GM18858 (cell line): ENCODE results near the gene STIM1.
"Not testable (repeated sequence)": the region's sequence is repeated elsewhere in the genome, so short reads cannot be mapped to it uniquely, and the experiment has no call there.

ENCODE experiments used
- ATAC-seq: cut with Tn5 transposase; IDR thresholded peaks from one replicate; pipeline ENCODE4 v1.9.1; 2021; ENCODE audit not compliant: unreplicated experiment

The STIM1 gene

DNA sequence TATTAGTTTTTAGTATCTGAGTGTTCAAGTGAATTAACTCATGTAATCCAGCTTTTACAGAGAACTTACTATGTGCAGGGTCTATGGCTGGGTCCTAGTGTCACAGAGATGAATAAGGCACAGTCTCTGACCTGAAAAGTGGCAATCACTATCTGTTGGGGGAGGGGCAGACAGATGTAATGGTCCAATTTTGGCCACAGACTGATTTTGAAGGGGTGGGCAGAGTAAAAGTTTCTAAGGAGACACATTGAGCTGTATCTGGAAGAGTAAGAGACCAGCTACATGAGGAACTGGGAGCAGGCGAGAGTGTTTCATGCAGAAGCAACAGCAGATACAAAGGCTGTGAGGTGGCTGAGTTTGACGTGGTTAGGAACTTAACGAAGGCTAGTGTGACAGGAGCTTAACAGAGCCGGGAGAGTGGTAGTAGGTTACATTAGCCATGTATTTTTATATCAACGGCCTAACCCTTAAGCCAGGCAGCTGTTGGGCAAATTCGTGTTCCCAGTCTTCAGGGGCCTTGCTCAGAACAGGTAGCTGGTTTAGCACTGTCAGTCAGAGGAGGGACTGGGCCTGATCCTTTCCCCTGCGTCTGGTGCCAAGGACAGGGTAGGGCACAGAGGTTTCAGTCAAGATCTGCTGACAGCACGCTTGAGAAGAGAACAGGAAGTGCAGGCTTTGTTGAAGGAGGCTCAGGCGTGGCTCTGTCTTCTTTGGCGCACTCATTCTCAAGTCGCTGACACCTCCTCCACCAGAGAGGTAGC is 1.4 kb upstream of the STIM1 start:
- ATAC-seq = peak; percentile 35

DNA sequence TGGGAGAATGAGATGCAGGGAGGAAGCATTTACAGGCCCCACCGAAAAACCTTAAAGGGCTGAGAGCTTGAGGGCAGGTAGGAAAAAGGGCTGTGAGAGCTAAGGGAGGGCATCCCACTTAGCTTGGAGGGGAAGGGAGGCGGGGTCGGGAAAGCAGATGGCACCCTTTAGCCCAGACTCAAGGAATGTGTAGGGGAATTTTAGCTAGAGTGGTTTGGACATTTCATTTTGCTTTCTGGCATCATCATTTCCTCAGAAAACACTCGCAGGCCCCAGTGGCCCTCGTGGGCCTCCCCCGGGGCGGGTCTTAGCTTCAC is 846 bp upstream of the STIM1 start:
- no peak for ATAC-seq

DNA sequence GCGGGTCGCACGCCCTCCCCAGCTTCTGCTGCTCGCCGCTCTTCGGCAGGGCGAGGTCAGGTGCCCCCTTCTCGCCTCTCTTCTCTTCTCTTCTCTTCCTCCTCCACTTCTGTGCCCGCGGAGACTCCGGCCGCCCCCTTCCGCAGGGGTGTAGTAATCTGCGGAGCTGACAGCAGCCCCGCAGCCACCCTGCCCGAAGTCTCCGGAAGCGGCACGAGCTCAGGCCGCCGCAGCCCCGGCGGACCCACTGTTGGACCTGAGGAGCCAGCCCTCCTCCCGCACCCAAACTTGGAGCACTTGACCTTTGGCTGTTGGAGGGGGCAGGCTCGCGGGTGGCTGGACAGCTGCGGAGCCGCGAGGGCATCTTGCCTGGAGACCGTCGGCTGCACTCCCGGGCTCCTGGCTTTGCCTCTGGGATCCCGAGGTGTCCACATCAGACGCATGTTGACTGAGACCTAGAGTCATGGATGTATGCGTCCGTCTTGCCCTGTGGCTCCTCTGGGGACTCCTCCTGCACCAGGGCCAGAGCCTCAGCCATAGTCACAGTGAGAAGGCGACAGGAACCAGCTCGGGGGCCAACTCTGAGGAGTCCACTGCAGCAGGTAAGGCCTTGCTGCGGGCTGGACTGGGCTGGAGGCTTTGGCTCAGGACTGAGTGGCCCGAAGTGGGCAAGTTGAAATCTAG is 486 bp downstream of the STIM1 start:
- peak; percentile 3 for ATAC-seq

DNA sequence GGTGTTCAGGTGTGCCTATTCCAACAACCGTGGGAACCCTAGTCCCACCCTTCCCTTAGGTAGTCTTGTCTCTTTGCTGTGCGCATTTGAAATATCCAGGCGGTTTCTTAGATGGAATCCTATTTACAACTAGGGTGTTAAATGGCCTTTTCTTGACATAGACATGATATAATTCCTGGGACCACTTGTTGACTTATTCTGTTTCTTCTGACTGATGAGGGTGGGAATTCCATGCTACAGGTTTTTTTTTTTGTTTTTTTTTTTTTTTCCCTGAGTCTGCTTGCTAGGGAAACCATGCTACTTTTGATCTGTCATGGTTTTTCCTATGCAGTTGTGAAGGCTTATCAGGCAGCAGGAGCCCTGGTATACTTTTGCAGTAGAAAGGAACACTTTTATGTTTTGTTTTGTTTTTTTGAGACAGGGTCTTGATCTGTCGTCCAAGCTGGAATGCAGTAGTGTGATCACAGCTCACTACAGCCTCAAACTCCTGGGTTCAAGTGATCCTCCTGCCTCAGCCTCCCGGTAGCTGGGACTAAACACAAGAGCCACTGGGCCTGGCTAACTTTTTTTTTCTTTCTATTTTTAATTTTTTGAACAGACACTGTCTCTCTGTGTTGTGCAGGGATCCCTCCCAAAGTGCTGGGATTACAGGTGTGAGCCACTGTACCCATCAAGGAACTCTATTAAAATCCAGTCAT is 1.5 kb downstream of the STIM1 start:
- no peak for ATAC-seq

DNA sequence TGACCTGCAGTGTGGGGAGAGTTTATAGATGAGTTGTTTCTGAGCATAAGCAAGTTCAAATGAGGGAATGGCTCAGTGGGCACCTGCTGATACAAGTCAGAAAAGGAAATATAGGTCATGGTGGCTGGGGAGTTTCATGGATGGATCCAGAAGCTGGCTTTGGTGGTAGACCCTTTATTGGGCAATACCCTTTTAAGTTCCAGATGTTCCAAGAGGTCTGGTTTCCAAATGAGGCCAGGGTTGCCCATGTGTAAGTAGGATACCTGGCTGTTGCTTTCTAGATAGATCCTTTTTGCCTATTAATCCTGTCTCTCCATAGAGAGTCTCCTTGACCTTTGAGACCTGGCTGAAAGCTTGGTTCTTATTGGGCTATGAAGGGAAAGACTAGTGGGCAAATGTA is 2.2 kb downstream of the STIM1 start:
- no peak for ATAC-seq

DNA sequence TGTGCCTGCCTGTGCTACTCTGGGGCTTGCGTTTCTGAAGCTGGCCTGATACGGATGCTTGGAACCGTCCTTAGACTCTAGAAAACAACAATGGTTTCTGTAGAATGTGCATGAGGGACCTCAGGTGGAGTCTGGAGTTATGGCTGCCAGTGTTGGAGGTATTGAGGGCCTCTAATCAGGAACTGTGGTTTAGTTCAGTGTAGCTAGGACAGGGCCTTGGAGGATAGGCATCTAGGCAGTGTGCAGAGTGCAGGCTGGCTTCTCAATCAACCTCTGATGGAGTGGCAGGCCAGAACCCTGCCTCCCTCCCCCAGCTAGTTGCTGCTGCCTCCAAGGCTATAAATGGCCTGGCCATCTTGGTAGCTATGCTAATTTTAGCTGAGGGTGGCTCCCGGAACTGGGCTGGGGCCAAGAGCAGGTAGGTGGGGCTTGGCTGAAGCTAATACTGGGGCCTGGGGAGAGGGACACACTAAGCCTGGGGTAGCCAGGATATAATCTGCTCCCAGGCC is 4.0 kb downstream of the STIM1 start:
- peak; percentile 26 for ATAC-seq

DNA sequence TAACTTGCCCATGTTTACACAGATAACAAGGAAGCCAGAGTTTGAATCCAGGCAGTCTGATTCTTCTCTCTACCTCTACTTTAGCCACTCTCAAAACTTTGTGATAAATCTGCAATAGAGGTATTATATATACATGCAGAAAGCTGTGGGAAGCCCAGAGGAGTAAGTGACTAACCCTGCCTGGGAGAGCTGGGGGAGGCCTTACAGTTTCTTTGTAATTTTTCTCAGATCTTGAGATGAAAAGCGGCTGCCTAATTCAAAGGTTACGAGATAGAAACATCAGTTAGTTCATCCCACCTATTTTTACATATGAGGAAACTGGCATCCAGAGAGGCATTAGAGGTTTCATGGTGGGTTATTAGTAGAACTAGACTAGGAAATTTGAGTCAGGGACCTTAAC is 4.9 kb downstream of the STIM1 start:
- ATAC-seq = no peak

DNA sequence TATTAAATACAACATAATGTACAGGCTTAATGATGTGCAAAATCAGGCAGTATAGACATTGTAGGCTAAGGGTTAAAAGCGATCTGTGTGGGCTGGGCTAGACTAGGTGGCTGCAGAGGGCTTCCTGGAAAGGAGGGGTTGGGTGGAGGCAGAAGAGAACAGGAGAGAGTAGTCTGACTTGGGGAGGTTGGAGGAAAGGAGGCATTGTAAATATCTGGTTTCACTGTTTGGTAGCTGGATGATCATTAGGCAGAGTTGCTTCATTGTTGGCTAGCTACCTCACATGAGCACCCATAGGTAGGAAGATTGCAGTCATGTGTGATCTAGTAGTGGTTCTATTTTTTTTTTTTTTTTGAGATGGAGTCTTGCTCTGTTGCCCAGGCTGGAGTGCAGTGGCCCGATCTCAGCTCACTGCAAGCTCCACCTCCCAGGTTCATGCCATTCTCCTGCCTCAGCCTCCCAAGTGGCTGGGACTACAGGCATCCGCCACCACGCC is 5.5 kb downstream of the STIM1 start:
- ATAC-seq = not testable (repeated sequence)

DNA sequence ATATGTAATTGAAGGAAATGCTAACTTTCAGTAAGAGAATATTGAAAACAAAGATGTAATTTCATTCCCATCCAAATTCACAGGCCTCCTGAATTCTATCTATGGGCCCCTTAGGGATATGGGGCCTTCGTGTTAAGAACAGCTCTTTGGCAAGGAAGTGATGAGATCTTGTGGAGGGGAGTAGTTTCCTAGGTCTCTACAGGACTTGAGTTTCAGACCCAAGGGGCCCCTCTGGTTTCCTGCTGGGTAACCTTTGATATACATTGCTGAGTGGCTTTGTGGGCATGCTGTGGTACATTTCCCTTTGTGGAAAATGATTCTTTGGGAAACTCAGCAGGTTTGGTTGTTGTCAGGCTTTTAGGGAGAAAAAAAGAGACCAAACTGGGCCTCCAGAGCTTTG is 6.2 kb downstream of the STIM1 start:
- ATAC-seq = no peak

DNA sequence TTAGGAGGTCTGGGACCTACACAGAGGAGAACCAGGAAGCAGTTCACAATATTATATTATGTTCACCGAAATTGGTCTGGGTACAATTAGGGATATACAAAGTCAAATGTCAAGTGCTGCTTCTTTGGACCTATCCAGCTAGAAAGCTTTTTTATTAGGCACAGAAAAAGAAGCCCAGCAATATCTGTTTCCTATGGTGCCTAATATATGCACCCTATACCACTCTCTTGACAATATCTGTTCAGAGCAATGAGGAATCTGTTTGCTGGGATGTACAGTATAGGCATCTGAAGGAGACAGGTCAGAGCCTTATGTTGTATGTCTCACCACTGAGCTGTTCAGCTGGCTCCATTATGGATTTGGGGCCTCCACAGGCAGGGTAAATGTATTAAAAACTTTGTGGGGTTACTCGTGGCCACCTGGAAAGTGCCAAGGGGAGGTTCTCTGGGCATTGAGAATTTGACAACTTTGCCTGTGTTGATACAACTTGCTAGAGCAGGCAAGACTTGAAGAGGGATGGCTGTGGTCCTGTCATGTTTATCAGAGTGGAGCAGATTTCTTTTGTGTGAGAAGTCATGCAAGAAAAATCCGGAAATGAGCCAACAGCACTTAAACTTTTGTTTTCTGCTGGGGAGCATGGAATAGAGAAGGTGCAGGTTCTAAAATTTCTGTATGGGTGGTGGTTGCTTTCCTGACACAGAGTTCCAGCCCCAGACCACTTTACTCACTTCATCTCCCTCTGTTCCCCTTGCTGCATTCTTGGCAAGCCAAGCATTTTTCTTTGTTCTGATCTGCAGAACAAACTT is 10.1 kb downstream of the STIM1 start:
- no peak for ATAC-seq

DNA sequence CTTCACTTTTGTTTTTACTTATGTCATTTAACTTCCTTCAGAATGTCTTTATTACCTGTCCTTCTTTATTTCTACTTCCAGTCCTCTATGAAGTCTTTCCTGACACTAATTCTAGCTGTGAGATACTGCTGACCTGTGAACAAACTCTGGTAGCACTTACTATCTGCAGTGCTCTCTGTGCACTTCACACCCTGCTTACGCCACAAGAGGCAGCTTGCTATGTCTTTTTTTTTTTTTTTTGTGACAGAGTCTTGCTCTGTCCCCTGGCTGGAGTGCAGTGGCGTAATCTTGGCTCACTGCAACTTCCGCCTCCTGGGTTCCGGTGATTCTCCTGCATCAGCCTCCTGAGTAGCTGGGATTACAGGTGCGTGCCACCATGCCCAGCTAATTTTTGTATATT is 10.7 kb downstream of the STIM1 start:
- ATAC-seq = no peak

DNA sequence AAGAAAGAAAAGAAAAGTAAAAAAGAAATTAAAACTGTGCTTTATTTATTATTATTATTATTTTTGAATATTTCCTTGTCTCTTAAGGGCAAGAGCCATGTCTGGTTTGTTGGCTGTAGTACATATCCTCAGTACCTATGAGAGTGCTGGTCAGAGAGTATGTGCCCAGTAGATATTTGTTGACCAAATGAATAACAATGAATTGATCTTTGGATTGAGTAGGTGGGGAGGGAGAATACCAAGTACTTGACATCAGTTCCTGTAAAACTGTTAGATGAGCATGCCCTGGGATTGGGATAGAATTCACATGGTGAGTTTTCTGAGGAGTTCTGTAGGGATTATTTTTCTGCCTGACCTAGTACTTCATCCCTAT is 11.4 kb downstream of the STIM1 start:
- no peak for ATAC-seq

DNA sequence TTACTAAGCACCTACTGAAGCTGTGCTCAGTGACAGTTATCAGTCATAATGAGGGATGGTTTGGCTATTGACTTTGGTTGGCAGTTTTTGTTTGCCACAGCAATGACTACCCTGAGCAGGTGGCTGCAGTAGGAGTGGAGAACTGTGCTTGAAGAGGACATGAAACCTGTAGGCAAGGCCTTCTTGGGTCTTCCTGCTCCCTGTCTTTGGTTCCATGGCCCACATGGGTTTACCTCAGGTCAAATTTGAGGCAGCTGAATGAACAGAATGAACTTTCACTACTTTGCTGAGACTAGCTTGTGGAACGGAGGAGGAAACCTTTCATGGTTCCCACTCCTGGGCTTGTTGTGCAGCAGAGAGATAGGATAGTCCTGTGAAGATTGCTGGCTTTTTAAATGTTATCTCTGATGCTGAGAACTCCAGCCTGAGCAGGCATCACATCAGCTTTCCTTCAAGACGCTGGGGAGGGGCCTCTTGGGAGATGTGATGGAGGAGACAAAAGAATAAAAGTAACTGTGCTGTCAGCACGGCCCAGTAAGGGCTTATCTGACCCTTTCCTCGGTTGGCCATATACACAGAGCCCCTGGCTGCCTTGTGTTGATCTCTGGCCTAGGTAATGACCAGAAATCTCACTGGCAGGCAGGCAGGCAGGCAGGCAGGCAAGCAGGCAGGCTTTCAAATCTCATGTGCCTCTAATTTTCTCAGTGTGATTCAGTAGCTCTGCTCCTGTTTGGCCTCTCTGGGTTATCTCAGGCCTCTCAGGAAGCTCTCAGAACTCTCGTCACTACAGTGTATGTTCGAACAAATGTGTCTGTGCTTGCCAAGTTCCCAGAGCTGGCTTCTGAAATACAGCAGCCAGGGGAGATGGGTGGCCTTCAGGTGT is 12.0 kb downstream of the STIM1 start:
- peak; percentile 53 for ATAC-seq

DNA sequence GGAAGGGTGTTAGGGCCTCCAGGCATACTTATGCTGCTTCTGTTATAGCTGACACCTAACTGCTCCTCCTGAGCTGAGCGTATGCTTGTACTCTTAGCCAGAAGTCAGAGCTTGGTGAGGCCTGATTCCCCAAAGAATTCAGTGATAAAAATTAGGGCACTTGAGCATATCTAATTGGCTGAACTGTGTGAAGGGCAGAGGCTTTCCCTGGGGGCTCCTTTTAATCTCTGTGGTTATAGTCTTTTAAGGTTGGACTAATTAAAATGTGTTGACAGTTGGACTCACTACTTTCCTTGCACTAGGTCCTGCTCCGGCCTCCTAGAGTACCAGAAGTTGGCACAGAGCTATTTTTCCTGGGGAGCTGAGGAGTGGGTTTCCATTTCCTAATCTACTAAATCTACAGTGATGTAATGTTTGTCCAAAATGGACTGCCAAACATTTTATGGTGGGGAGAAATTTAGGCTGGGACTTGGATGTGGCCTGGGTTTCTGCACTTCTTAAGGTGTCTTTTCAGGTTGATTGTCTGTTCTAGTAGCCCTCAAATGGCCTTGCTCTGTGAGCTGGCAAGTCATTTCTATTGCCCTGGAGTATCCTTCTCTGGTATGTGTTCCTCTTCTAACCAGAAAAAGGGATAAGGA is 18.4 kb downstream of the STIM1 start:
- ATAC-seq = no peak

DNA sequence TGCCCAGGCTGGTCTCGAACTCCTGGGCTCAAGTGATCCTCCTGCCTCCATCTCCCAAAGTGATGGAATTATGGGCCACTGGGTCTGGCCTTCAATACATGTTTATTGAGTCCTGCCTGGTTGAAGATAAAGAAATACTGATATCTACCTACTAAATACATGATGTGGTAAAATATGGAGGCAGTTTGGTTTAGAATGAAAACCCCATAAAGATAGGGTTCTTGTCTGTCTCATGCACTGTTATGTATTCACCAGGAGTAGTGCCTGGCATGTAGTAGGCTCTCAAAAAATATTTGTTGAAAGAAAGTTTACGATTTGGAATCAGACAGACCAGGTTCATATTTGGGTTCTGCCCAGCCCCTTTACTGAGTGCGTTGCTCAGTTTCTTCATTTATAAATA is 21.1 kb downstream of the STIM1 start:
- ATAC-seq = no peak

DNA sequence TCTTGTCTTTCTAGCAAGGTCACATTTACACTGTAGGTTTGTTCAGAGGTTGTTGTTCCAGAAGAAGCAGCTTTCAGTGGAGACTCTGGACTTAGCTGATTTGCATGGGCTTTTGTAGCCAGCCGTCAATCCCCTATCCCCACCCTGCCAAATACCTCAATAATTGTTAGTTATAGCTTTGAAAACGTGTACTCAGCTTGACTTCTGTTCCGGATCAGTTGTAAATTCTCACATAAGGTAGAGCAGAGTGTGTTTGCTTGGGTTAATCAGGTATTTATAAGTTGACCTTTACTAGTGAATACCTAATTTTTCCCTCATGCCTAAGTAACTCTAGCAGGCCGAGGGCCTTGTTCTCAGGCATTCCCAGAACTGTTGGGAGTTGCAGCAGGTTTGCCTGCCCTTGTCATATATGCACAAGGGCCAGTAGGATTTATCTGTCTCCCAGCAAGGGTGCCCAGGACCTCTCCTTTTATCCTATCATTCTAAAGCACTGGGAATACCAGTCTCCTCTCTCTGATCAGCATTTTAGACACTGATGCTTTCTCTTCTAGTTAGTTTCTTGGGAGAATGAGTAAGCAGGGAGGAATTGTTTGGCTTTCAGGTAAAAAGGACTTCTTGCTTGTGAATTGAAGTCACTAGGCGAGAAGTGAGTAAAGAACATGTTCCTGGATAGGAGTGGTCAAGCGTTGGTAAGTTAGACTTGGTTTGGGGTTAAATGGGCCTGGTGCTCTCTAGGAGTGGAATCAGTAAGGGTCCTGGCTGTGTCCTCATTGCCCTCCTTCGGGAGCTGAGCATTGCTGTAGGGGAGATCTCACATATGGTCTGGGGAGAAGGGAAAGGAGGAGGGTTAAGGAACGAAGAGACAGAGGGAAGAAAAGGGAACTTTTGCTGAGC is 22.1 kb downstream of the STIM1 start:
- no peak for ATAC-seq

DNA sequence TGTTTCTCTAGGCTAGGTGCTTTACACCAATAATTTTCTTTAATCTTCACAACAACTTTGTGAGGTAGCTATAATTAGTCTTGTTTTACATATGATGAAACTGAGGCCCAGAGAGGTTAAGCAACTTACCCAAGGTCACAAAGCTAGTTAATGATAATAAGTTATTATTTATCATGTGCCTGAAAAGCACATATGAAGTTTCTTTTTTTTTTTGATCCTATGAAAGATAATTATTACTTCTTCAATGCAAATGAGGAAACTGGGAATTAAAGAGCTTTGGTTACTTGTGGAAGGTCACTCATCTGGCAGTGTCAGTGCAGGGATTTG is 22.8 kb downstream of the STIM1 start:
- ATAC-seq = no peak

DNA sequence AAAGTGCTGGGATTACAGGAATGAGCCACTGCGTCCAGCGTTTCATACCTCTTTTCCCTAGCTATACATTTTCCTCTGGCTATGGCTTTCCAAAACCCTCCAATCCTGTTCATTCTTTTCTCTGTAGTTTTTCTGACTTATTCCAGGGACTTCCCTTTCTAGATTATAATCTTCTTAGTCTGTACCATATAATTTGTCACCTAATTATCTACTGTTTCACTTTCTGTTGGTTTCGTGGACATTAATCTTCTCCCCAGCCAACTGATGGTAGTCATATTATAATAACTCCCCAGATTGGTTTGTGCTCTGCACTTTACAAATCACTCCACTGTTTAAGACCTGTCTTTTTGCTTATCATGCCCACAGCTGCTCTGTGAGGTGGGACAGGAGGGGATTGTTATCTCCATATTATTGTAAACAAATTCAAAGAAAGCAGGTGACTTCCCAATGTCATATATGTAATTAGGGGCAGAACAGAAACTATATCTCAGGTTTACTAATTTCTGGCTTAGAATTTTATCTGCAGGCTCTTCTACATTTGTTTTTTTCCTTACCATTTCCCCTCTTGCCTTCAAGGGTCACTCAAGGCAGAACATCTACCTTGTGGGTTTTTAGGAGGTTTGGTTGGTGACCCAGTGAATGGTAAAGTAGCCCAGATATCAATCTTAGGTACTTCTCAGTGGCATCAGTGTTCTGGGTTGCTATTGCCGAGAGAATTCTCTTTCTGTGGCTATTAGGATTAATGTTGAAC is 23.9 kb downstream of the STIM1 start:
- ATAC-seq = peak; percentile 30
